ENCODE results near the gene PTPRK.

PTPRK gene

DNA sequence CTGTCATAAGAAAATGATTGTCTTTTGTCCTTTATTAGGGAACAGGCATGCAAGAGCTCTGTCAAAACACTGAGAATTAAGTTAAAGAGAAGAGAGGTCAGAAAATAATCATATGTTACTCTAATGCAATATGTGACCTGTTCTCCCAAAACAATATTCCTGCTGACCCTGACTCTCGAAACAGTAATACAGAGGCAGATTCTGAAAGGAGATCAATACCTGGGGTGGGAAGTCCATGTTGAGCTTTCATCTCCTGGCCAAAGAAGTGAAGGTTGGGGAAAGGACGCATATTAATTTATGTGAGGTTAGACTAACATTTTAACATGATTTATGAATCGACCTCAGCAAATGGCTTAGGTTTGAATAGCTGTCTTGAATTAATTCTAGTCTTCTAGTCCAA is 243.0 kb downstream of the PTPRK start:
- no peak for DNase-seq

DNA sequence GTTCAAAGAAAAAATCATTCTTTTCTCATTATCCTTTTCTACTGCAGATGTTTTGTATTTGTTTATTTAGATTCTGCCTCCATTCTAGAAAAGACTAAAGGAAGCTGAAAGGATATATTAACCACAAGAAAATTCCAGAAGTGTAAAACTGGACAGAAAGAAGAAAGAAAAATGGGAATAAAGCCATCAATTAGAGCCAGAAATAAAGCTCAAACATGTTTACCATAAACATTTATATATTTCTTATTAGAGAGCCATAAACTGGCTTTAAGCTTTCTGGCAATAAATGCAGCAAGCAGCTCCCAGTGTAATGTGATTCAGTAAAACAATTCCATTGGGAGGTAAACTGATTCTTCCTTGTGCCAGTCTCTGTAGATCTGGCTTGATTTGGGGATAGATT is 244.1 kb downstream of the PTPRK start:
- no peak for DNase-seq

DNA sequence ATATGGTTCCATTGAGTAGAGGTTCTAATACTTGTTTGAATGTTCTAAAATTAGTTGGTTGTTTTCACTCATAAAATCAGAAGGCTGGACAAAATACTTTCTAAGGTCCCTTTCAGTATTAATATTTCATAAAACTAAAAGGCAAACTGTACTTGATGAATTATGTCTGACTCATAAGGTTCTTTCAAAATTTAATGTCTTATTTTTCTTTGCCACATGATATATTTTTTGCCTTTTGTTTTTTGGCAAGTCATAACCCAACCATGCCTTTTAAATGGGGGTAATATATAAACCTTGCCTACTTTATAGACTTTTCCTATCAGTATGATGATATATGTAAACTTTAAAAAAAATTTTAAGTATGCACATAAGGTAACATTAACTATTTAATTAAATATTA is 244.7 kb downstream of the PTPRK start:
- no peak for DNase-seq

DNA sequence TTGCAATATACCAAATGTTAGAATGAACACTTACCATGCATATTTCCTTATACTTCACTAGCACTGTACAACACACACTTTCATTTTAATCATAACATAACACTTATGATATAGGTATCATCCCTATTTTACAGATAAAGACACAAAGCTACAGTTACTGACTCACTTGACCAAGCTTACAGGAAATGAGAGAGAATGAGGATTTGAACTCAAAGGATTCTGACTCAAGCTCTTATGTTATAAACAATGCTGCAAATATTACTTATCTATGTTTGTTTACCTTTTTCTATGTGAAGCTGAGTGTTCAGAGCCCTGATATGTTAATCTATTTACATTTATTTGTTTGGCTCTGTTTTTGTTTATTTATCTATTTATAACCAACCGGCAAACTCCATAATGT is 245.4 kb downstream of the PTPRK start:
- DNase-seq = no peak

DNA sequence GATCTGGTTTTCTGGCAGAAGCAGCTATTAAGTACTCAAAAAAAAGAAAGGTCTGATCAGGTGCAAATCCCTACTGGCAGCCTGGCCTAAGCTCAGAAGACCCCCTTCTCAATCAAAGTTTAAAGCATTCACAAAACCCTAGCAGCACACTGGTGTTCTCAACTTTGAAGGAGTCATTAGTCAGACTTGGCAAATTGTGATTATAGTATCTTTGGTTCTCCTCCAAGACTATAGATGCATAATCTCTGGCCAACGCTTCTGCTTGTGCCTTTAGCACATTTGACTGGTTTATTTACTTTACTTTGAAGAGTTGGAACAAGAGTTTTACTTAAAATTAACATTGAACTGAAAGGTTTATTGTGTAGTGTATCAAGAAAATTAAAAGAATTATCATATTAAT is 248.9 kb downstream of the PTPRK start:
- no peak for DNase-seq

DNA sequence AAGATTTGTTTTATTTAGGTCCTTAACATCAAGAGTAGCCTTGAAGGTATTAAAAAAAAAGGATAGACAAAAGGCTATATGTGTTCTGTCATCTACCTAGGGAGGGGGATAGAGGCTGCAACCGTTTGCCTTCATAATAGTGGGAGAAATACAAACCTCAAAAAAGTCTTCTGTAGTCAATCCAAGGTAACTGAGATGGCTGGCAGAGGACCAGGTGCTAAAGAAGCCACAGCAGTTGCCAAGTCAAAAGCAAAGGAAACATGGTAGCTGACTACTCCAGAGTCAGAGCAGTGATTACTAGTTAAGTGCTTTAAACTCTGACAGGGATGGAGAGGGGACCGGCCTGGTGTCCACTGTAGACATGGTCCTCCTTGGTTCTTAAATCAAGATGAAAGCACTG is 249.4 kb downstream of the PTPRK start:
- DNase-seq = no peak

DNA sequence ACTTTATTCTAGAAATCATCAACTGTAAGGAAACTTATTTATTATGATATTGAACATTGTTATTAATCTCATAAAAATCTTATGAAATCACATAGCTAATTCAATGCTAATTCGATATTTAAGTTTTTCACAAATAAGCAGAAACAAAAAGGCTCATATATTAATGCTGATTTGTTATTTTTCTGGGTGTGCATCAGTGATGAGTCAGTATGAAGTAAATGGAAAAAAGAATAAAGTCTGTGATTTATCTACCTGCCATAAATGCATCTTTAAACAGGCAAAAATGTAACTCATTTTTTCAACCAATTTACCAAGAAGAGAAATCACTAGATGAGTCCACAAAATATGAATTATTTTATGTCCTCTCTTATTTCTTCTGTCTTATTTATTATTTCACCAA is 253.5 kb downstream of the PTPRK start:
- DNase-seq = no peak

DNA sequence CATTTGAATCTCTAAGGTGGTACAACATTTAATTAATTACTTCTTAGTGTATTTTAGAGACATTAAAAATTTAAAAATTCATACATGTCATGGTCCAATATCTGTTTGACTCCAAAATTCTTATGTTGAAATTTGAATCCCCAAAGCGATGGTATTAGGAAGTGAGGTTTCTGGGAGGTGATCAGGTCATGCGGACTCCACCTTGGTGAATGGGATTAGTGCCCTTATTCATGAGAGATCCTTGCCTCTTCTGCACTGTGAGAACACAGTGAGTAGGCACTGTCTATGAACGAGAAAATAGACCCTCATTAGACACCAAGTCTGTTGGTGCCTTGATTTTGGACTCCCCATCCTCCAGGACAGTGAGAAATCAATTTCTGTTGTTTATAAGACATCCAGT is 254.7 kb downstream of the PTPRK start:
- no peak for DNase-seq

DNA sequence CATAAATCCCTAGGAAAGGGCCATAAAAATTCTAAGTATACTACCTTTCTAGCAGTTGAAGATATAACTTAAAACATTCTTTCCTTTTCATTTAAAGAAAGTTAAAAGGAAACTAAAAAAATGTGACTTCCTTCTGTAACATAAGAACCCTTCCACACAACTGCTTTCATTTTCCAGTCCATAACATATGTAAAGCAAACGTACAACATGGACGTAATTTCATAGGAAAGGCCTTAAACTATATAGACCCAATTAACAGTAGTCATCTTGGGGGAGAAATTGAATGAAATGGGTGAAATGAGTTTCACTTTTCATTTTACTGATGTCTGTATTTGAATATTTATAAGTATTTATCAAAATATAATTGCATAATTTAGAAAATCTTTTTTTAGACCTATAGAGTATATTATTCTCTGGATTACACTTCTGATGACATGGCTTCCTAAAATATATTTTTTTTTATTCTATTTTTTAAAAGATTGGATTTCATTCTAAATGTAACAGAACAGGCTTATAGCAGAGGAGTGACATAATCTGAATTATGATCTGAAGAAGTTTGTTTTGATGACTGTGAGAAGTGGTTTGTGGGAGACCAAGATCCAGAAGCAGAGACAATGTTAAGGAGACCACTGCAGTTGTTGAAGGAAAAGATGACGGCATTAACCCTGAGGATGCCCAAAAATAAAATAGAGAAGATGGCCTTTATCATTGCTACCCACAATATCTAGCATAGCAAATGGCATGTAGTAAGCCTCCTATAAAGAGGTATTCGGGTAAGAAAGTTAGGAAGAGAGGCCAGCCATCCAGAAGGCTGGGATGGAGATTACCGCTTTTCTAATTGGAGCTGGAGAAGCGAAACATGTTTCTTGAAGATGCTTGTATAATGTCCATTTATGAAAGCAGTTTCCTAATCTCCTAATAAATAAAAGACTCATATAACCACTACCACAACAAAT is 260.4 kb downstream of the PTPRK start:
- no peak for DNase-seq

DNA sequence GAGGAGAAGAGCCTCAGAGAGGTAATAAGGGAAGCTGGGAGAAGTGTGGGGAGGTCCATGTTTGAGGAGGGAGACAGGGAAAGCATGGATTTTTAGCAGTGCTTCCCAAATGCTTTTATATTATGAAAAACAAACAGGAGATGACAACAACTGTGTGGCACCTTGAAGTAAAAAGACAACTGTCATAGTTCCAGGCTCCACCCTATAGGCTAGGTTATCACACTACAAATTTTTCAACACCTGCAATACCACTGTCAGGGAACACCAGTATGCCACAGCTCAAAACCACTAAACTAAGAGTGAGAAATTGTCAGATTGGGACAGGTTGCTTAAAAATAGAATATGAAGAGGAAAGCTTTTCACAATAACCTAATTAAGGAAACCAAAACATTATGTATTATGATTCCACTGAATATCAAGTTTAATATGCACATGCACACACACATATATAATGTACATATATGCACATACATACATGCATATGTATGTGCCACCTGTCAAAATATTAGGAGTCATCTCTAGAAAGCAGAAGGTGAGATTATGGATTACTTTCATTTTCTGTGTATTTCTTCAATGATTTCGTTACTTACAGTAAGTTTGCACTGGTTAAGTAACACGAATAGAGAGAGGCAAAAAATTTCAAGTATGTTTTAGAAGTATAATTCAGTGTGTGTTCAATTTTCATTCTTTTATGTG is 261.2 kb downstream of the PTPRK start:
- DNase-seq = no peak

DNA sequence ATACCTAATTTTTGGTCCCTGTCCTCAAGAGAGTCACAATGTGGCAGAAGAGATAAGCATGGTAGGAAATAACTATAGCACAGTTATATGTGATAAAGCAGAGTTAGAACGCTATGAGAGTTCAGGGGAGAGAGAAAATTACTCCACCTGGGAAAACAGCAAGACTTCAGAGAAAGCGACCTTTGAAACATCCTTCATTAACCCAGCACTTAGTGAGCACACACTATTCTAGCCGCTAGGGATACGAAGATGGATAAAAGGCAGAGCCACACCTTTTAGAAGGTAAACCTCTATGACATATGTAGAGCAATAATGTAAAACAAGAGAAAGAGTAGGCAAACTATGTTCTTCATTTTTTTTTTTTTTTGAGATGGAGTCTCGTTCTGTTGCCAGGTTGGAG is 264.3 kb downstream of the PTPRK start:
- no peak for DNase-seq

DNA sequence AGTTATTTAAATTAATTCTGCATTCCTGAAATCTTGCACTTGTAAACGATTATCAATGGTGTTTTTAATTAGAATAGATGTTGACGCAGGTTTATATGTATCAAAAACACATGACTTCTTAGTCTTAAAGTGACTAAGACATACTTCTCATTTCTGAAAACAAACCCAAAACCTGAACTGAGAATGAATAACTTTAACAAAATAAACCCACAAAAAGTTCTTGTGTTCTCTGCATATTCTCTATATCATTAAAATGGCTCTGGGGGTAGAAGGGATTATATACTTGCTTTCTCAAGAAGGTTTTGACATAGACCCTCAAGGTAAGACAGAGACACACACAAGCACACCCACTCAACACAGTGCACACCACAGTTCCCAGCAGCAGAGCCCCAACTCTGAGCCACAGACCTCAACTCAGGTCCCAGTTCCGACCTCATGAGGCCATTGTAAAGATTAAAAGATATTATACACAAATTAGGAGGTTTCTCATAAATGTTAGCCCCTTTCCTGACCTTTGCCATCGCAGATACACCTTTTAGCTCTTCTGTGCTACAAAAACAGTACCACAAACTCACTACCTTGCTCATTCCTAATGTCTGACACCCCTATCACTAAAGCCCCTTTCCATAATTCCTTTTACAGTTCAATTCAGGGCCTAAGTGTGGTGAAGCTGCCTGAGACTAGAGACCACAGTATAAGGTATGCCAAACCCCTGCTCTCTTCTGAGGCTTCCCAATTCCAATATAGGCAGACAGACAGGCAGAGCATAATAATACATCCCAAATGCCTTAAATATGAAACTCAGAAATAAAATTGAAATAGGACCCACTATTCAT is 267.8 kb downstream of the PTPRK start:
- no peak for DNase-seq

DNA sequence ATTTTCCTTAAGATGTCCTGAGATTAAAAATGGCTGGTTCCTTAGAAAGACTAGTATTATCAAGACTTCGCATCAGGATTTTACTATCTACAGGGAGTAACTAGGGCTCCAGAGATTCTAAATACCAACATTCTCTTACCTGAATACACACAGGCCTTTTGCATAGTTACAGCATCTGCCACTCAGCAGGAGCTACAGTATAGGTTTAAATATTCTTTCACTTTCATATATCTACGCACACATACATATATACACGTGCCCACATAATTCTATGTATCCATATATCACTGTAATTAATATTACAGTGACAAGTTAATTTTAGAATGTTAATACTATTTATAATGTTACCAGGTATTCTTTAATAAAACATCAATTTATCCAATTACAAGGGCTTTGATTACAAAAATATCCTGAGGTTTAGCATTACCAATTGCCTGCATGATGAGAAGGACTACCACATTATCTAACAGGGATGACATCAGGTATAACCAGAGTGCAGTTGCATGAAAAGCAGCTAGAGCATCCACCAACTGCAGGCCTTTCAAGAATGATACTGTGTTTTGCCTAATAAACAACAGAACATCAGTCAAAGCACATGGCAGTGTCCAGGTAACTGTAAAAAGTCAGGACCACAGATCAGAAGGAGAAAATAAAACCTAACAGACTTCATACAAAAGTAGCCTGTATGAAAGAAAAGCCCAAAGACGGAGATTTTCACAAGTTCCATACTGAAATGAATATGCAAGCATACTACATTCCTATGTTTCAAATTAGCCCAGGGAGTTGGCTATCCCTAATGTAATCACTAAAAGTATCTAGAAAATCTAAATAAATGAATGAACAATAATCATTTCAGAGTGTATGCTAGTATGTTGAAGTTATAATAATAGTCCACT is 268.7 kb downstream of the PTPRK start:
- no peak for DNase-seq

DNA sequence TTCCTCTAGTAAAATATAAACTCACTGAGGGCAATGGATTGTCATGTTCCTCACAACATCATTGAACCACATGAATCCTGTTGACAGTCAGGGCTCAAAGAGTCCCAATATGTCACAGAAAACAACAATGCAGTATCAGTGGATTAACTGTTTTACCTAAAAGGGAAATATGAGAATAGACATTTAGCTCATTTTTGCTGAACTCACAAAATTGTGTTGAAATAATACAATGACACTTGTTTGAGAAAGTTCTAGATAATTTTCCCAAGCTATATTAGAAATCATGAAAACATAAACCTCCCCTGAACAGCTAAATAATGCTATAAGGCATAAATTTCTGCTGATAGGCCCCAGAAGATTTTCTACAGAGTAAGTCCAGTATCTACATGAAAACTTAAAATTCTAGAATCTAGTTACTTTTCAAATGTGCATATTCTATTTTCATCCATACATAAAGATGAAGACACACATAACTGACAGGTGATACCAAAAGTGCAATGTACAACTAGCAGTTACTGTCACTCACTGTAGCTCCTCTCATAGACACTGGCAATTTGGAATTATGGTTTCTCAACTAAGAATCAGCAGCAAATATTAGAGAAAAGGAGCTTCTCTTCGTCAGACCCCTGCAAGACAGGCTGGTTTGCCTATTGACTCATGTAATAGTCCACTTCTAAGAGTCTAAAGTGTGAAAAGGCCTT is 269.9 kb downstream of the PTPRK start:
- DNase-seq = no peak

DNA sequence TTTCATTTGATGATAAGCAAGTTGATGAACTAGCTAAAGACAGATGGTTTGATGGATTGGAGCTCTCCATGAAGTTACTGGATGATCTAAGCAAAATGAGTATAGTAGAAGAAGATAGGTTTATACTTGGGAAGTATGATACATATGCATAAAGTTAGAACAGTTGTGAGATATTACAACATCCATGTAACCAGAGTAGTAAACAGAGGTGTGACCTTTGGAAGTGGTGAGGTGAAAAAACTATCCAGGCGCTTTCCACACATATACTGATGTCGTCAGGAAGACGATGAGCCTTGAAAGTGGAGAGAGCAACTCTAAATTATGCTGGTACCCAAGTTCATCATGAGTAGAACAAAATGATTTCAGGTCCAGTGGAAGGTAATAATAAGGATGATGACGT is 271.0 kb downstream of the PTPRK start:
- DNase-seq = no peak

DNA sequence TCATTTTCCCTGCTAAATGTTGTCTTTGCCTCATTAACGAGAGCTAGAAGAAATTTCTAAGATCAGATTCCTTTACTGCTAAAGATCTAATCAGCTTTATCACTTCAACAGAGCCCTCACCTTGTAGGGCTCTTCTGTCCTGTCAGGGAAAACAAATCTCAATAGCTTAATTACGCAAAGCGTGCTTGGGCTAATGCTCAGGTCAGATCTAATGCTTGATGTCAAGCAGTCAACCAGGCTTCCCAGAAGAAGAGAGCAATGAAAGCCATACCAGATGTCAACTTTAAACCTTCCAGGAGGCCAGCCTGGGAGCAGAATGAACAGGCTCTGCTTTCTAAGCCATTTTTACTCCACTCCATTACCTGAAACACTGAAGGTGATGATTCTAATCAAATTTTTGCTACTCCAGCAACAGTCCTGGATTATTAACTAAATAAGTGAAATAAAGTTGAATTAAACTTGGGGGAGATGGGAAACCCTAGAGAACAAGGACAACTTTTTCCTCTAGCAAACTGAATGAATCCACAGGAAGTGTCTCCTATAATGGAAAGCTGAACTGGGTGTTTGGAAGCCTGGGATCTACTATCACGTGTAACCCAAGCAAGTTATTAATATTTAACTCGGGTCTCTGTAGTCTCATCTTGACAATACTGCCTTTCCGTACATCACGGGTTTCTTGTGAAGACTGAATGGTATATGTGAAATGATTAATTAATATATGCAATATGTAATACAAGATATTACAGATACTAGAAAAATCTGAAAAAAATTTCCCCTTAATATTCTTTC is 273.7 kb downstream of the PTPRK start:
- no peak for DNase-seq

DNA sequence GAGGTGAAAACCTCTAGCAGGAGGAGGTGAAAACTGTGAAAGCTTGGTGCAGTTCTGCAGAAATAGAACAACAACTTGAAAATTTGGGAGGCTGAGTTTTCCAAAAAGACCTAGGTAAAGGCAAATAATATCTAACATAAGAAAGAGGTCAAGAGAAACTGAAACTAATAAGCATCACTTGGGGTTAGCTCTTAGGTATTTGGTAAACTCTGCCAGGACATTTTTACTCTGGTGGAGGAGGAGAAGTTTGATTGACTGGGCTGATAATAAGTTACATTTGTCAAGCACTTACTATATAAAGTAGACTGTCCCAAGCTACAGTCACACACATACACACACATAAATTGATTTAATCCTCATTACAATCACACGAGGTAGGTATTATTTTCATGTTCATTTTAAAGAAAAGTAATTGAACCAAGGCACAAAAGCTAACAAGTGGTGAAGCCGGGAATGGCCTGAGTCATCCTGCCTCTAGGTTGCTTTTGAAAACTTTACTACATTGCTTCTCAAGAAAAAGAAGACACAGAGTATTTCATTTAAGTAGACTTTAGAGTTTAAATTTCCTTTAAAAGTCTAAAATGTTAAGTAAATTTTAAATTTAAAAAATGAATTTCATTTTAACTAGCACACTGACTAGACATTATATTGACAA is 275.5 kb downstream of the PTPRK start:
- no peak for DNase-seq

DNA sequence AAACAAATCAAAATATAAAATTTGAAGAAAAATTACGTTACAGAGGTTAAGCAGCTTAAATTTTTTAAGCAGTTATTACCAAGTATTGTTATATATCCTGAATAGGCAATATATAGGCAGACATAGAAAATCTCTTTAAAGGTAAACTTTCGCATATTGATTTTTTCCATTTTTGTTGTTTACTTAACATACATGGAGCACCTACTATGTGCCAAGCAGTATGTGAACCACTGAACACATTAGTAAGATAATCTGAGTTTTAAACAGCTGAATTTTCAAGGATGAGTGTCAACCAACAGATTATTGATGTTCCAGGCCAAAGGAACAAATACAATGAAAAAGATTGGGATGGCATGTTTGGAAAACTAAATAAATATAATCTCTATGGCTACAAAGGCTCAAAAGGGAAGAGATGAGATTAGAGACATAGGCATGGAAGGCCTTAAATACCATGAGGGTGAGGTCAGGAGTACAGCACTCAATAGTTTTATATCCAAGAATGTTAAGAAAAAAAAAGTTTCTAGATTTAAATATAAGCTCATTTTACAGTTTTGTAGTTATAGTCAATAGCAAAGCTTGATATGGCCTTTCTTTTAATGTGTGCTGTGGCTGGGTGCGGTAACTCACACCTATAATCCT is 277.5 kb downstream of the PTPRK start:
- DNase-seq = no peak

DNA sequence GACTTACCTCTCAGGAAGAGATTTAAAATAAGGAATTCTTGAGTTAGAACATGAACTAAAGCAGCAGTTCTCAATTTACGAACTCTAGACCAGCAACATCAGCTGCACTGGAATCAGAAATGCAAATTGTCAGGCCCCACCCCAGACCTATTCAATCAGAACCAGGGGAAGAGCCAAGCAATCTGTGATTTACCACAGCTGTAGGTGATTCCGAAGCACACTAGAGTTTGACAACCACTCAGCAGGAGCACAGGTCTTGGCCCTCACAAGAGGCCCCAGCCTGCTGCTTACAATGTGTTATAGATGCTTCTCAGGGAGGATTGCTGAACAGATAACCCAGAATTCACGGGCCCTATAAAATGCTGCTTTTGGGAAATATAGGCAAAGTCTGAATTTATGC is 279.2 kb downstream of the PTPRK start:
- DNase-seq = no peak

DNA sequence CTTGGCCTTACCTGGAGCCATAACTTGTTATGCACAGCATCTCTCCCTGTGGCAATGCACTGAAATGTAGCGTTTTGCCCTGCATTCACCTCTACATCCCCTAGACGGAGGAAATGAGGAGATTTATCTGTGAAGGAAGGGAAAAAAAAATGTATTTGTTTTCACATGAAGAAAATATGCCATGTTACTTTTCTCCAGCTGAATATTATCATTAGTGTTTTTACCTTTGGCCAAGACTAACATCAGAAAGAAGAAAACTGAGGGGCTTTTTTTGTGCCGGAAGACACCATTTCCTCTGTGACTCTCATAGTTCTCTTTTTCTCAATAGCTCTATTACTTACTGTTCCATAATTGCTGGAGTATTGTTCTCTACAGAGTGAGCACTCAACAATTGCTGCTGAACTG is 280.4 kb downstream of the PTPRK start:
- no peak for DNase-seq
